ENCODE results near the gene MED13L.

Gene MED13L

DNA sequence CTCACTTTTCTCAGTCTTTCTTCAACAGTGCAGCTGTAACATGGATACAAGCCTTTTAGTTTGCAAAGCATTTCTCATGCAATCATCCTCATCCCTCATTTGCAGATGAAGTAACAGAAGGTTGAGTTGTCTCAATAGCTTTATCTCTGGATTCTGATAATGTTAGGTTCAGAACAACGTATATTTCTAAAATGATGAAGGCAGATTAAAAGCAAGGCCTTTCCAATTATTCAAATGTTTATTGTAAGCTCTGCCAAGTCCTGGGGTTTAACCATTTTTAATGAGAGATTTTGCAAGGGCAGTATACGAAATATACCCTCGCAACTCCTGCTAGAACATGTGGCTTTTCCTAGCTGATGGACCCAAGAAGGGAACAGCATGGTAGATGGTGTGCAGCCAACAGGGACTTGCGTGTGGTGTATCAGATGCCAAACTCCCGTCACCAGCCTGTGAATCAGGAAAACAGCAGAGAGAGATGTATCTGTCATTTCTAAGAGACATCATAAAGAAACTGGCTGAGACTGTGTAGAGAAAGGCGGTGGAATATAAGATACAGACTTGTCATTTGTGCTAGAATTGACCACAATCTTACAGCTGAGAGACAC is 319.7 kb downstream of the MED13L start:
- DNase-seq: no peak

DNA sequence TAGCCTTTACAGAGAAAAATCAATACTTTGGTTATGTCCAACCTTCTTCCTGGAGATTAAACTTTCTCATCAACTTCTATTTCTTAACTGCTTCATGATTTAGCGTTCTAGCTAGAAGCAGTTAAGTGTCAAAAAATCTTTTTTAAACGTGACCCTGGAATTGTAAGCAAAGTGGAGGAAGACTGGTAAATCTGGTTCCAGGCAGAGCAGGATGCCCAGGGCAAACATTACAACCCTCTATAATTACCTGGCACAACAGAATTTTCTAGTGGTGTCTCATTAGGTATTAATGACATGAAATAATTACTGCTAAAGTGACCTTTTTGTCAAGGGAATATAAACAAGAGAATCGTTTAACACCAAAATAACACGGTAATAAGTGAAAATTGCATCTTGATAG is 320.8 kb downstream of the MED13L start:
- DNase-seq: no peak

DNA sequence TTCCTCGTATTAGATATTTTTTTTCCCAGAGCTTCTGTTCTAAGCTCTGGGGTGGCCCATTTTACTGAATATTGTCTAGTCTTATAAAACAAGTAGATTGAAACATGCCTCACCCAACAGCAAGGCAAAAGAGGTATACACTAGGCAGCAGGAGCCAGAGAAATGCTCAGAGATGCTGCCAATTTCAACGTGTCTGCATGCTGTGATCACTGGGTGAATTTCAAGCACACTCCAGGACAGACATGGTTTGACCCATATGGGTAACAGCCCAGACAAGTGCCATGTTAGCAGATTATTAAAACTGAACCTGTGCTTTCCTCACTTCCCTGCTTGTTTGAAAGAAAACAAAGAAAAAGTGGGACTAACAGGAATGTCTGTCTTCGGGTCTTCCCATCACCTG is 321.3 kb downstream of the MED13L start:
- no peak for DNase-seq

DNA sequence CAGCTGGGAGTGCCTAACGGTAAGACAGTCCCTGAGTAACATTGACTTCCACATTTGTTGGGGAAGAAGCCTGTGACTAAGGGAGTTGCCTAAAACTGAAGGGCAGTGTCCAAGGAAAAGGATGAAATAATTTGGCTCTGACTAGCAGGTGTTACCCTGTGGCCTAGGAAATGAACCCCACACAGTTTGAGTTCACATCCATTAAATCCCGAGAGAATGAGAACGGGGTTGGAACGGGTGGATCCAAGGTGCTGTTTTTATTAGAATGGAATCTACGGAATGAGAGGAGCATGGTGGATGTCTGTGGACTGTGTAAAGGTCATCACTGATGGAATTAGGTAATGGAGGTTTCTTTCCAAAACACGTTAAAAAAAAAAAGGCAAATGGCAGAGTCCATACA is 324.0 kb downstream of the MED13L start:
- no peak for DNase-seq

DNA sequence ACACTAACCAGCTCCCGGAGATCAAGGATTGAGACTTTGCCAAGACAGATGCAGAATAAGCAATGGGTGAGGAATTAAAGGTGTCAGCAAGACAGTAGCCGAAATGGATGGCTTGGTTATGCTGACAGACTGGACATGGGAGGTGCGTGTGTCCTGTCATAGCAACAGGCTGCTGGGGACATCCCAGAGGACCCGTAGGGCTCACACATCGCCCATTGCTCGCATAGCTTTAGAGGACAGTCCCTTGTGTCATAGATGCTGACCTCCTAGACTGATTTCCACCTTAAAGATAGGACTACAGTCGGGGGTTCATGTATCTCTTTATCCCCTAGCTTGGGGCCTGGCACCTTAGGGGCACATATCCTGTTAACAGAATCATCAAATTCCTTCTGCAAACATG is 324.5 kb downstream of the MED13L start:
- DNase-seq: no peak

DNA sequence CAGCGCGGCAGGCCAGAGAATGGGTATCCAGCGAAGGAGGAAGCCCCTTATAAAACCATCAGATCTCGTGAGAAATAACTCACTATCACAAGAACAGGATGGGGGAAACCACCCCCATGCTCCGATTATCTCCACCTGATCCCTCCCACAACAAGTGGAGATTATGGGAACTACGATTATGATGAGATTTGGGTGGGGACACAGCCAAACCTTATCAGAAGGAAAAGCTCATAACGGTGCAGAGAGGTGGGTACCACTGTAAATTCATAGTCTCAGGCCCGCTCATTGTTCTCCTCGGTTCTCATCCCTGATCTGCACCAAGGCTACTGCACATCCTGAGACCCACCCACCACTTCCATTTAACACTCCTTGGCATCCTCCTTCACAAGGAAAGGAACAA is 326.5 kb downstream of the MED13L start:
- no peak for DNase-seq

DNA sequence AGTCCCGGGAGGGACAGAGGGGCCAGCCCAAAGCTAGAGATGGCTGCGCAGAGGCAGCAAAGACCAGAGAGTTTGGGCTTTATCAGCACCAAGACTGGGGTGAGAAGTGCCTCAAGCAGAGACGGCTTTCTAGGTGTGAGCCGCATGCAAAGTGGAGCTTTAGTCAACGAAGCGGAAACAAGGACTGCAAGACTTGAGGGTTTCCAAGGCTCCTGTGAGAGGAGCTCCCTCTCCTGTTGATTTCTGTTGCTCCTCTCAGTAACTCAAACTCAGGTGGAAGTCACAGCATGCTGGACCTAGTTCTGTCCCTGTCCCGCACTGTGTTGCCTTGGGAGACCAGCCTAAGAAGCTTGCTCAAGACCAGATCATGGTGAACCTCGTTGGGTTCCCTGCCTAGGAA is 327.8 kb downstream of the MED13L start:
- no peak for DNase-seq

DNA sequence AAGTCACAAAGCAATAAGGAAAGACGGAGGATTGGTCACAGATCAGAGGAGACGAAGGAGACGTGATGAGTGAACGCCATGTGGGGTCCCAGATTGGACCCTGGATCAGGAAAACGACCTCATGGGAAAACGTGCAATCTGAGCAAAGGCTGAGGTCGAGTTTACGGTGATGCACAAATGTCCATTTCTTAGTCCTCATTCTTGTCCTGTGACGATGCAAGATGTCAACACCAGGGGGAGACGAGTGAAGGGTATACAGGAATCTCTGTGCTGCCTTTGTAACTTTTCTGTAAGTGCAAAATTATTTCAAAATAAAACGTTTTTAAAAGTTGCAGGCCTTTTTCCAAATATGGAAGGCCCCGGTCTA is 329.8 kb downstream of the MED13L start:
- DNase-seq: no peak

DNA sequence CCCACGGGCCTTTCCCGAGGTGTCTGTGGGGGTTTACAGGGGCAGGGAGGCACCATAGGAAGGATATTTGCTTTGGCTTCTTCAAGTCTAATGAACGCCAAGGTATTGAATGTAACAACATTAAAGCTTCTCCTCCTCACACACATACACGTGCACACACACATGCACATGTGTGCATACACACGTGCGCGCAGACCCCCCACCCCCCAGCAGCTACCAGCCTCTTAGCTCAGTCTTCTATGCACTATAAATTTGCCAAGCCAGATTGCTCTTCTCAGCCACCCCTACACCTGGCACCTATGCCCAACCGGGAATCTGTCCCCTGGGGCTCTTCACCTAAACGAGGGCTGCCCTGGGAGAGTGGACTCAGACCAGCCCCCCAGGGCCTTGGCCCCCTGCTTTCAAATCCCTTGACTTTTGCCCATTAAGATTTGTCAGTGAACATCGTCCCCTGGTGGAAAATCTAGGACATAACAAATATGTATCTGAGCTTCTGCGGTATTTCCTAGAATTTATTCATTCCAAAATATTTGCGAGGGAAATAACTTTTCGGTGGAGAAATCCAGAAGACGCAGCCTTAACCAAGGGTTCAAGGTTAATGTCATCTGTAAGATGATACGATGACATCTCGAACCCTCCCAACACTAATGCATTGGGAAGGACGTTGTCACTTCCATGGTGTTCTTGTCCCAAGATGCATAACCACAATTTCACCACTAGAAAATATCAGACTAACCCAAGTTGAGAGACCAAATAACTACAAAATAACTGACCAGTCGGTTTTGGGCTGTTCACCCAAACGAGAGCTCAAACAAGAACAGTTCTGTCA is 330.4 kb downstream of the MED13L start:
- DNase-seq: no peak

DNA sequence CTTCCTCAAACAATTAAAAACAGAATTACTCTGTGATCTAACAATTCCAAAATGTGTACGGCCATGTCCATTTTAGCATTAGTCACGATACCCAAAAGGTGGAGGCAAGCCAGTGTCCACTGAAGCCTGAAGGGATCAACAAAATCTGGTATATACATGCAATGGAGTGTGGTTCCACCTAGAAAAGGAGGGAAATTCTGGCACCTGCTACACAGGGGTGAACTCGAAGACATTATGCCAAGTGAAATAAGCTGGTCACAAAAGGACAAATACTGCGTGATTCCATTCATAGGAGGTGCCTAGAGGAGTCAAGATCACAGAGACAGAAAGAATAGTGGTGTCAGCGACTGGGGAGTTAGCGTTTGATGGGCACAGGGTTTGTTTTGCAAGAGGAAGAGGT is 331.4 kb downstream of the MED13L start:
- DNase-seq: no peak

DNA sequence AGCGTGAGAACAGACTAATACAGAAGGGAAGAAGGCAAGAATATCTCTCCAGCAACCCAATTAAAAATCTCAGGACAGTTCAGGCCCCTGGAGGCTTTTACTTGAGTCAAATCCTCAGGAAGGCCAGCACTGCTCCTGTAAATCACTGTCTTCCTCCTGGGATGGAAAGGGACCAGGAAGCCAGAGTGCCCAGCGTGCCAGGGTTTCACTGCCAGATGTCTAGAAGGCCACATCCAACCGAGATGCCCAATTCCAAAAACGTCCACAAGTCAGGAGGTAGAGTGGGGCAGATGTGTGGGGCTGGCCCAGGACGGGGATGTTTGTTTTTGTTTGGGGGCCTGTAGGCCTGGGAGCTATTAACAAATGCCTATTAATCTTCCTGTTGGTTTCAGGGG is 332.0 kb downstream of the MED13L start:
- no peak for DNase-seq

DNA sequence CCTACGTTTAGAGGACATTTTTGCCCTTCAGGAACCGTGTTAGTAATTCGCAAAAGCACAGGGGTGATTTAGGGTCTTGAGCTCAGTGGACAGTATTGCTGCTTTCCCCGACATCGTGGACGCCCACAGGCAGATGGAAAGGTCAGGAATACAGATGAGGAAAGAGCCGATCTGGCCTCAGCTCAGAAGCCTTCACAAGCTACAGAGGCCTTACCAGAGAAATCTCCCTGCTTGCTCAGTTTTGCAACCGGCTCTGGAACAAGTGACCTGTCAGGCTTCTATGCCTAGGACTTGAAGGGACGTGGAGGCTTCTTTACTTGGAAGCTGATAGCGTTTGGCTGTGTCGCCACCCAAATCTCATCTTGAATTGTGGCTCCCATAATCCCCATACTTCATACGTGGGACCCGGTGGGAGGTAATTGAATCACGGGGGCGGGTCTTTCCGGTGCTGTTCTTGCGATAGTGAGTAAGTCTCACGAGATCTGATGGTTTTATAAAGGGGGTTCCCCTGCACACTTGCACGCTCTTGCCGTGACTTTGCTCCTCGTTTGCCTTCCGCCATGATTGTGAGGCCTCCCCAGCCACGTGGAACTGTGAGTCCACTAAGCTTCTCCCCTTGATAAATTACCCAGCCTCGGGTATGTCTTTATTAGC is 332.5 kb downstream of the MED13L start:
- no peak for DNase-seq

DNA sequence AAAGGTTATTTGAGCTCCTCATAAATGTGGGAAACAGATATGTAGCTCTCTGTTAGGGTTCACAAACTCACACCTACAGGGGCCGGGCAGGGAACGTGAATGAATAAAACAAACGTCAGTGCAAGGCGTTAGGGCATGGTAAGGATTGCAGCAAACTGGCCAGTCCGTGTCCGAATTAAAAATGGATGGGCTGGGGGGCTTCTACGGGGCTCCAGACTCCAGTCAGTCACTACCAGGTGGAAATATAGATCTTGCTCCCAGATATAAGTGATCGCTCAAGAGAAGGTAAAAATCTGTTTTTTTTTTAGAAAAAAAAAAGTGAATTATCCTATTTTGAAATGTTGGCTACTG is 333.1 kb downstream of the MED13L start:
- DNase-seq: no peak

DNA sequence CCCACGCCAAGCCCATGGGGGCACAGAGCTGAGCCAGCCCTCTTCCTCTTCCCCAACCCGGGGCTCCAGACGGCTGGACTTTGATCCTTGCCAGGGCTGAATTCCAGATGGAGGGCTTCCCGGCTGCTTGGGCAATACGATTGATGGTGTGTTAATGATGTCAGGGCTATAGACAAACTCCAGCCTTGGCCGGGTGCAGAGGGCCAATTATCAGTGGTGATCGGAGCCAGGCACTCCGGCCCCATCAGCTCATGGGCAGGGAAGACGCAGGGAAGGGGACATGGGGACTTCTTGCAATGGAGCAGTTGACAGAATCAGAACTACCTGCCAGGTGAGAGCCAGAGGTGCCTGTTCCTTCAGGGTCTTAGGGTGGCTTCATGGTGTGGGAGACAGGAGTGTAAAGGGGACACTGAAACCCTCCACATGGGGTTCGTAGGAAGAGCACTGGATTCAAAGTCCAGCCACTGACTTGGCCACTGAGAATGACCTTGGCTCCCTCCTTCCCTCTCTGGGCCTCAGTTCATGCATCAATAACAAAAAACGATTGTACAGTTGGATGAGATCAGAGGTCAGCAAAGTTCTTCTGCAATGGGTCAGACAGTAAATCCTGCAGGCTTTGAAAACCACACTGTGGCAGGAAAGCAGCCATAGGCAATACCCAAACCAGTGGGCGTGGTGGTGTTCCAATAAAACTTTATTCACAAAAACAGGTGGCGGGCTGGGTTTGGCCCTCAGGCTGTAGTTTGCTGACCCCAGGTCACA is 333.7 kb downstream of the MED13L start:
- DNase-seq: no peak

DNA sequence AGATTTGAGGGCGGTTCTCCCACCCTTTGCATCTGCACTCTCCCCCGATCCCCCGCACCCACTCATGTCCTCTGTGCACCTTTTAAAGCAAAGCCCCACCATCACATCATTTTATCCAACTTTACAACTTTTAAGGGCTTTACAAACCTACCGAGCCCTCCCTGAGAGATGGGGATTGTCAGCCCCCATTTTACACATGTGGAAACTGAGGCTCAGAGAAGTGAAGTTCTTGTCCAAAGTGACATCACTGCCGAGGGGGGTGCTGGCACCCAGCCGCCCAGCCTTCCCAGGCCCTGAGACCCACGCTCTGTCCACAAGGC is 334.2 kb downstream of the MED13L start:
- no peak for DNase-seq

DNA sequence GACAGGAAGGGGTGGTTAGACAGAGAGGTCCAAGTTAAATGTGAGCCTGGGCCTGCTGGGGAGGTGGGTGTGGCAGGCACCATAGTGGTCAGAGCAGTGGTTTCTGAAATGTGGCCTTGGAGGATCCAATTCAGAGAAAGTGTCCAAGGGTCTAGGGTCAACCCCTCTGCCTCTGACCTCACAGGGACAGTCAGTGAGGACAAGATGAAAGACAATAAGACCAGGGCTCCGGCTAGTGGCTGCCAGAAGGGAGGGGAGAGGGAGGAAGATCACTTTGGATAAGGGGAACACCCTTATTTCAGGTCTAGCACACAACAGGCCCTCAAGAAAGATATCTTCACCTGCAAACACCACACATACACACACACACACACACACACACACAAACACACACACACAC is 335.1 kb downstream of the MED13L start:
- no peak for DNase-seq

DNA sequence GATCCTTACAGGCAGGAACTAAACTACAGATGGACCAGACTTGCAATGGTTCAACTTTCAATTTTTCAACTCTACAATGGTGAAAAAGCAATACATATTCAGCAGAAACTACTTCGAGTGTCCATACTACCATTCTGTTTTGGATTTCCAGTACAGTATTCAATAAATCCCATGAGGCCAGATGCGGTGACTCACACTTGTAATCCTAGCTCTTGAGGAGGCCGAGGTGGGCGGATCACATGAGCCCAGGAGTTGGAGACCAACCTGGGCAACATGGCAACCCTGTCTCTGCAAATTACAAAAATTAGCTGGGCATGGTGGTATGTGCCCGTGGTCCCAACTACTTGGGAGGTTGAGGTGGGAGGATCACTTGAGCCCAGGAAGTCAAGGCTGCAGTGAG is 336.1 kb downstream of the MED13L start:
- DNase-seq: no peak

DNA sequence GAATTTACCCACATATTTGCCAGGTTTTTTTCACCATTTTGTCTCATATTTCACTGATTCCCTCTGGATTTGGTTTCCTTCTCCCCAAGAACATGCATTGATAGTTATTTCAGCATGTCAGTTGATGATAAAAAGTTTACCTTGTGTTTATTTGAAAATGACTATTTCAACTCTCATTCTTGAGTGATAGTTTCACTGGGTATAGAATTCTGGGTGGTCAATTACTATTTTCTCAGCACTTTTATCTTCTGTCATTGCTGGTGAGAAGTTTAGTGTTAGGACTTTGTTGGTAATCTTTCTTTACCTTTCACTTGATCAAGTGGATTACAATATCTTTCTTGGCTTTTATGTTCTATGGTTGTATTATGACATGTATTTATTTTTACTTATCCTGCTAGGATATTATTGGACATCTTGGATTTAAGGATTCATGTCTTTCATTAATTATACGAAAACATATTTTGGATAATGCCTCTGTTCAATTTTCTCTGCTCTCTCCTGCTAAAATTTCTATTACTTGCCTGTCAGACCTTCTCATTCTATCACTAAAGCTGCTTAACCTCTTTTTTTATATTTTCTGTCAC is 338.6 kb downstream of the MED13L start:
- no peak for DNase-seq

DNA sequence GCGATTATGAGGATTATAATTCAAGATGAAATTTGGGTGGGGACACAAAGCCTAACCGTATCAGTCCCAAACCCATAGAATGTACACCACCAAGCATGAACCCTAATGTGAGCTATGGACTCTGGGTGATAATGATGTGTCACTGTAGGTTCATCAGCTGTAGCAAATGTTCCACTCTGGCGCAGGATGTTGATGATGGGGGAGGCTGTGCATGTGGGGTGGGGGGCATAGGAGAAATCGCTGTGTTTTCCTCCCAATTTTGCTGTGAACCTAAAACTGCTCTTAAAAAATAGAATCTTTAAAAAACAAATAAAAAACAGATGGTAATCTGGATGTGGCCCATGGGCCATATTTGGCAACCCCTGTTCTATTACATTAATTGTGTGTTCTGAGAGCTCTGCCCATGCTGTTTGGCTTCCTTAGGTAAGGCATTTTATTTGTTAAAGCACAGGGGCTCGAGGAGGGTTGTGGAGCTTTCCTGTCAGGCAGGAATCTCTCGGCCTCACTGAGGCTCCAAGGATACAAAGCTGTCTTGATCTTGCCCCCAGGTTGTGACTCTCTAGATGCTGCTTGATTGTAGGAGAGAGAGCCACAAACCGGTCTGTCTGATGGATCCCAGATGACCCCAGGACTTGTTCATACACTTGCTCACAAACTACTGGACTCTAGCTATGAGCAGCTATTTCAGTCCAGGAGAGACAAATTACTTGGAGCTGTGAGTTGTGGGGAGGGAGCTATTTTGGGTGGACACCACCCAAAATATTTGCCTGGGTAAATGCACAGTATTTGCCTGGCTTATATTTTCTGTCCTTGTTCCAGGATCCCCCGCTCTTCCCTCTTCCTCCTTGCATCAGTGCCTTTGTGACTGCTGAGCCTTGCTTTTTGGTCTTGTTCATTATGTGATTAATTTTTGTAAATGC is 340.2 kb downstream of the MED13L start:
- no peak for DNase-seq

DNA sequence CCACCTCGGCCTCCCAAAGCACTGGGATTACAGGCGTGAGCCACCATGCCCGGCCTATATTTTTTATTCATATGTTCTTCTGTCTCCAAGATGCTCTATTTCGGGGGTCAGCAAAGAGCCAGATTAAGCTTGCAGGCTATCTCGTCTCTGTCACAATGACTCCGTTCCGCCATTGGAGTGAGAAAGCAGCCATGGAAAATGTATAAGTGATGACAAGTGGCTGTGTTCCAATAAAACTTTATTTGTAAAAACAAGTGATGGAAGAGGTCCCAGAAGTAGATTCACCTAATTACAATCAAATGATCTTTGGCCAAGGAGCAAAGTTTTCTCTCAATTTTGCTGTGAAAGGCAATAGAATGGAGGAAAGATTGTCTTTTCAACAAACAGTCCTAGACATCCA is 342.6 kb downstream of the MED13L start:
- DNase-seq: no peak

DNA sequence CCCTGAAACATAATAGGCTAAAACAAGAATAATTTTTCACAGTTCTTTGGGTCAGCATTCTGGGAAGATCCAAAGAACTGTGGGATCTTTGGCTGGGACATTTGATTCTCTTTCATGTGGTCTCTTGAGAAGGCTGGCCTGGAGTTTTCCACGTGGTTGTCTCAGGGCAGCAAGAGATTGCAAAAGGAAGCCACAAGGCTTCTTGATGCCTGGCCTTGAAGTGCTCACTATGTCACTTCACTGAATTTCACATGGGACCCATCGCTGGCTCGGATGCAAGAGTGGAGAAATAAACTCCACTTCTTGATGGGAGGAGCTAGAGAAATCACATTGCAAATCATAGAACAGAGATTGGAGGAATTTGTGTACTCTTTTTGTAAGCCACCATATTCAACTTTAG is 343.4 kb downstream of the MED13L start:
- DNase-seq: no peak

DNA sequence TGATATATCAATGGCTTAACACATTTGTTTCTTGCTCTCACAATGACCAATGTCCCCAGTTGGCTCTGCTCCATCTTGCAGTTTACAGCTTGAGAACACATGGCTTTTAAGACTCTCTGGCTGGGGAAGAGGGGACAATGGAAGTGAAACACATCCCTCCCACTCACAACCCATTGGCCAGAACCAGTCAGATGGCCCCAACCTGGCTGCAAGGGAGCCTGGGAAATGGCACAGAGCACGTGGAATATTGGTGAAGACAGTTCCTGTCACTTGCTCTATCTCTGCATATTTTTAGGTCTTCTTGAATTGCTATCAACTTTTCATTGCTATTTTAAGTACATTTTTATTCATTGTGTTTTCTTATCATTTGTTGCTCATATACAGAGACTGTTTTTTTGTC is 345.4 kb downstream of the MED13L start:
- no peak for DNase-seq

All from SW 1271 (cell line).